ENCODE measurements around the gene FUZ. TPM values are rescaled to one million over a fixed set of nuclear protein-coding genes. Genes with fewer than 3 reads are reported as not detected.

The FUZ gene
- total and polyA plus RNA-seq, 2 of the 8 experiments (the other 6 are each of a cell fraction or from before 2014, with no cell fraction given), result 28.4 to 33.9 TPM

DNA sequence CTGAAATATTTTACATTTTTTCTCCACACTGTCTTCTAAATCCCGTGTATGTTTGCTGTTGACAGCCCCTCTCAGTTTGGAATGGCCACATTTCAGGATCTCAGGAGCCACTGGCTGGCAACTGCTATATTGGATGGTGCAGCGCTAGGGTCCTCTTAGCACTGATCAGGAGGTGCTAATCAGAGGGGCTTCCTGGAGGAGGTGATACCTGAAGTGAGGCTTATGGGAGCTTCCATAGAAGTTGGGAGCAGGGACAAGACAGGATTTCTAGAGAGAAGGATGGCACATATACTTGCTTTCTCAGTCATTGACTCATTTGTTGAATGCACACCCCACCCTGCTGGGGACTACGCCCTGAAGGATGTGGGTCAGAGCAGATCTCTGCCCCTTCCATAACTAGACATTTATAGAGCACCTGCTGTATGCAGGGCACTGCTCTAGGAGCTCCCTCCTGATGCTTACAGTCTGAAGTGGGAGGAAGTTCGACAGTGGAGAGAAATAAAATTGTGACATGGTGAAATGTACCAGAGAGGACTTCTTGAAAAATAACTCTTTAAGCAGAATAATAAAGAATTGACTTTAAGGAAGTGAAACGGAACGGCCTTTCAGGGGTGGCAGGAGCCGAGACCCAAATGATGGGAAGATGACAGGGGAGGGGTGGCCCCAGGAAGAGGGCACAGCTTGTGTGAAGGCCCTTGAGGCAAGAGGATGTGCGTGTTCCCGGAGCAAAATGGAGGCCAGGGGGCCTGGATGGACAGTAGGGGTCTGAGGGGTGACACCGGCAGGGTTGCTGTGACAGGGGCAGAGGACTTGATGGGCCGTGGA, 33.1 kb downstream of the FUZ start:
- H3K4me2 ChIP-seq (ENCODE audit: insufficient read depth in 1 of 2, low read depth in 2 of 2, low read length in 2 of 2), result no peak overlapping the region
- no peak overlapping the region for H2AFZ ChIP-seq (ENCODE audit: low read length)
- no peaks in the 10 kb centered on the region; a peak in 2 of 7 replicates for H3K4me1 ChIP-seq (replicated peaks in 1 of 4; ENCODE audit: control insufficient read depth in 3 of 4, insufficient read depth in 4 of 4, low read length in 3 of 4)
- H2BK15ac ChIP-seq (ENCODE audit: low read length), result no peak overlapping the region
- no peak overlapping the region for H3K27ac ChIP-seq (ENCODE audit: low read depth, low read length)
- peaks cover 0 to 13% (median 7%) of the 10 kb centered on the region in 4 experiments; a peak in 6 of 8 replicates for H3K36me3 ChIP-seq (ENCODE audit: control insufficient read depth in 2 of 4, insufficient read depth in 4 of 4, low read length in 3 of 4)
- no peak overlapping the region for H4K91ac ChIP-seq (replicated peaks; ENCODE audit: insufficient read length, low read length)
- no peak overlapping the region for H3K23ac ChIP-seq (ENCODE audit: insufficient read length)
- no peak overlapping the region for H3K4me3 ChIP-seq (ENCODE audit: extremely low read depth in 1 of 4, insufficient read depth in 2 of 4, low read depth in 3 of 4, low read length in 4 of 4)
- H4K20me1 ChIP-seq (replicated peaks in 1 of 2; ENCODE audit: control insufficient read depth in 1 of 2, insufficient read depth in 2 of 2, low read length in 2 of 2), result peaks cover 2 to 11% of the 10 kb centered on the region in 2 experiments
- peaks cover 16% of the 10 kb centered on the region for H3K79me1 ChIP-seq (ENCODE audit: low read depth, low read length)
- 91% methylated on average over 11 of the region's 11 CpGs; no CpG with 5 or more reads in 1 of the 2 experiments for WGBS, 2 experiments (ENCODE audit: extremely low coverage in 1 of 2, insufficient coverage in 1 of 2, insufficient read length in 1 of 2, insufficient replicate concordance in 2 of 2, low coverage in 1 of 2, low lambda C conversion rate in 2 of 2, missing lambda C conversion rate in 1 of 2)
- H3K79me2 ChIP-seq (ENCODE audit: control insufficient read depth in 1 of 2, insufficient read depth in 2 of 2, low read length in 2 of 2), result no peaks in the 10 kb centered on the region; a peak in 1 of 4 replicates
- TF ChIP-seq BRCA1 (IDR thresholded peaks at IDR 0.05; ENCODE audit: low read depth, low read length) (no peak), GTF2F1 (IDR thresholded peaks at IDR 0.05; ENCODE audit: borderline replicate concordance, low read depth, low read length) (no peak)
- H3K9me3 ChIP-seq (ENCODE audit: insufficient read depth in 2 of 2, low read depth in 1 of 2, low read length in 1 of 2), result no peaks in the 10 kb centered on the region
- H2BK20ac ChIP-seq (ENCODE audit: low read length), result no peak overlapping the region
- DNase-seq (ENCODE audit: low read depth in 1 of 2, low spot score in 2 of 2) (no peak), FAIRE-seq (no peak)
- no peak overlapping the region for H3K4ac ChIP-seq (replicated peaks; ENCODE audit: insufficient read length, low read depth, low read length)
- no peaks in the 10 kb centered on the region for H3K27me3 ChIP-seq (replicated peaks in 1 of 4; ENCODE audit: control insufficient read depth in 3 of 4, extremely low read depth in 1 of 4, insufficient read depth in 3 of 4, low read length in 3 of 4)
- 0 out of 2 replicates have a peak overlapping the region, but pooled peaks have one; percentile 50 for H2BK12ac ChIP-seq (ENCODE audit: low read depth, low read length)
- H2BK5ac ChIP-seq (ENCODE audit: low read depth, low read length), result no peak overlapping the region
- no peak overlapping the region for H3K18ac ChIP-seq (ENCODE audit: extremely low read depth, low read length)
- no peak overlapping the region for H4K8ac ChIP-seq (ENCODE audit: extremely low read depth, insufficient read depth, low read length)
- H3K56ac ChIP-seq (replicated peaks; ENCODE audit: insufficient read length, low read depth, low read length), result no peak overlapping the region
- H3K23me2 ChIP-seq (ENCODE audit: low read depth, low read length), result no peaks in the 10 kb centered on the region; the same call in 1 of the 2 replicates
- no peak overlapping the region for H2BK120ac ChIP-seq (replicated peaks; ENCODE audit: low read depth, low read length)
- no peak overlapping the region for H3K14ac ChIP-seq (ENCODE audit: insufficient read length)
- CTCF ChIA-PET (ENCODE audit: partially characterized antibody), result interaction anchor here (1.2 to 2.8 kb wide), 4 partner anchors 19 to 63 kb away, joined by 3 to 14 read pairs (median 5); no protein-coding TSS in a partner anchor
- POLR2A ChIA-PET (ENCODE audit: partially characterized antibody), result interaction anchor here (0.8 to 2.0 kb wide), 2 partner anchors 8 to 14 kb away, joined by 4 to 8 read pairs; no protein-coding TSS in a partner anchor
- H3K9ac ChIP-seq (replicated peaks in 1 of 4; ENCODE audit: extremely low read depth in 1 of 4, low read depth in 3 of 4, low read length in 3 of 4), result no peak overlapping the region
- H2AK5ac ChIP-seq (ENCODE audit: low read depth, low read length), result no peak overlapping the region
- no peak overlapping the region for H4K5ac ChIP-seq (ENCODE audit: insufficient read length, low read depth, low read length)

All from H1 (cell line).